Nephron (organoid): ENCODE measurements around the gene DDX3X.
"Not testable (repeated sequence)": the region's sequence is repeated elsewhere in the genome, so short reads cannot be mapped to it uniquely, and the experiment has no call there.

Experiments used
- H3K27ac Mint-ChIP-seq, 3 experiments: 2 replicates each; pipeline ENCODE4 v1.8.0; 2020; ENCODE audit warnings: mixed read lengths in 3 of 3, mild to moderate bottlenecking in 2 of 3, moderate library complexity in 1 of 3
- H3K27me3 Mint-ChIP-seq: 2 replicates; pipeline ENCODE4 v1.8.0; 2021; ENCODE audit warnings: low read depth, mild to moderate bottlenecking, moderate library complexity, mixed read lengths
- H3K36me3 Mint-ChIP-seq: 2 replicates; pipeline ENCODE4 v1.8.0; 2020; ENCODE audit warnings: low read depth, mixed read lengths
- H3K4me1 Mint-ChIP-seq: 2 replicates; pipeline ENCODE4 v1.8.0; 2020; ENCODE audit warnings: mixed read lengths
- H3K4me3 Mint-ChIP-seq, 3 experiments: 2 replicates each; pipeline ENCODE4 v1.8.0; 2020; ENCODE audit warnings: mild to moderate bottlenecking in 3 of 3, mixed read lengths in 3 of 3, moderate library complexity in 2 of 3
- H3K9me3 Mint-ChIP-seq: 2 replicates; pipeline ENCODE4 v1.8.0; 2020; ENCODE audit warnings: mixed read lengths
- CTCF ChIP-seq, 3 experiments: fragments of 200-600 bp; sonication (generic); IDR thresholded peaks; one replicate each; pipeline ENCODE4 v1.5.0; 2021; ENCODE audit warnings: antibody characterized with exemption in 3 of 3; ENCODE audit not compliant: unreplicated experiment in 3 of 3

Gene DDX3X

GRCh38 chrX:41351923-41352322 is 18.0 kb downstream of the DDX3X start:
- Mint-ChIP-seq H3K9me3 (no peaks in the 10 kb centered on the region), H3K4me3 (no peak overlapping the region), H3K36me3 (peaks cover 31% of the 10 kb centered on the region), H3K27ac (no peak overlapping the region), H3K4me1 (no peaks in the 10 kb centered on the region), H3K27me3 (no peaks in the 10 kb centered on the region)
- TF ChIP-seq CTCF (IDR thresholded peaks at IDR 0.05; ENCODE audit: unreplicated experiment in 3 of 3) = no peak

GRCh38 chrX:41352329-41352838 is 18.4 kb downstream of the DDX3X start:
- no peaks in the 10 kb centered on the region for H3K9me3 Mint-ChIP-seq
- H3K27me3 Mint-ChIP-seq = no peaks in the 10 kb centered on the region
- no peak overlapping the region for H3K4me3 Mint-ChIP-seq
- no peak overlapping the region for H3K27ac Mint-ChIP-seq
- peaks cover 26% of the 10 kb centered on the region for H3K36me3 Mint-ChIP-seq
- TF ChIP-seq CTCF (IDR thresholded peaks at IDR 0.05; ENCODE audit: unreplicated experiment in 3 of 3) = no peak
- H3K4me1 Mint-ChIP-seq = no peaks in the 10 kb centered on the region

GRCh38 chrX:41353985-41354384 is 20.0 kb downstream of the DDX3X start:
- Mint-ChIP-seq H3K4me1 (no peaks in the 10 kb centered on the region), H3K9me3 (no peaks in the 10 kb centered on the region), H3K4me3 (no peak overlapping the region), H3K27me3 (no peaks in the 10 kb centered on the region), H3K36me3 (peaks cover 12% of the 10 kb centered on the region), H3K27ac (no peak overlapping the region)
- no peak for TF ChIP-seq CTCF (IDR thresholded peaks at IDR 0.05; ENCODE audit: unreplicated experiment in 3 of 3)

GRCh38 chrX:41369152-41369551 is 35.2 kb downstream of the DDX3X start:
- peaks cover 13% of the 10 kb centered on the region for H3K9me3 Mint-ChIP-seq
- no peak overlapping the region for H3K27ac Mint-ChIP-seq
- no peak overlapping the region for H3K4me3 Mint-ChIP-seq
- H3K36me3 Mint-ChIP-seq = no peaks in the 10 kb centered on the region
- no peaks in the 10 kb centered on the region for H3K4me1 Mint-ChIP-seq
- TF ChIP-seq CTCF (IDR thresholded peaks at IDR 0.05; ENCODE audit: unreplicated experiment in 3 of 3) = no peak
- H3K27me3 Mint-ChIP-seq = no peaks in the 10 kb centered on the region

GRCh38 chrX:41371575-41371974 is 37.6 kb downstream of the DDX3X start:
- not testable (repeated sequence) for H3K27ac Mint-ChIP-seq, H3K4me3 Mint-ChIP-seq, H3K36me3 Mint-ChIP-seq, H3K4me1 Mint-ChIP-seq, H3K27me3 Mint-ChIP-seq
- peaks cover 17% of the 10 kb centered on the region for H3K9me3 Mint-ChIP-seq

- Mint-ChIP-seq H3K27me3 (no peaks in the 10 kb centered on the region), H3K4me3 (no peak overlapping the region)
- no peak for TF ChIP-seq CTCF (IDR thresholded peaks at IDR 0.05; ENCODE audit: unreplicated experiment in 3 of 3)
Observed at GRCh38 chrX:41373989-41374606, 40.1 kb downstream of the DDX3X start.

More at GRCh38 chrX:41373989-41374606, 40.1 kb downstream of the DDX3X start:
- peaks cover 19% of the 10 kb centered on the region for H3K9me3 Mint-ChIP-seq
- H3K27ac Mint-ChIP-seq = no peak overlapping the region
- no peaks in the 10 kb centered on the region for H3K4me1 Mint-ChIP-seq
- no peaks in the 10 kb centered on the region for H3K36me3 Mint-ChIP-seq
